Left ventricle myocardium inferior (tissue), 1 donor: ENCODE data around the gene TRIM6. TPM values are rescaled to one million over a fixed set of nuclear protein-coding genes. Genes with fewer than 3 reads are reported as not detected.

ENCODE experiments used
- DNase-seq: peaks from one replicate; pipeline ENCODE4 v3.0.0-alpha.2; 2020
- H3K27ac ChIP-seq: fragments of 200-600 bp; replicated peaks from 2 replicates; pipeline ENCODE4 v1.8.0; 2021
- H3K27me3 ChIP-seq: fragments of 200-600 bp; 2 replicates; pipeline ENCODE4 v1.8.0; 2021; ENCODE audit warnings: low read depth
- H3K36me3 ChIP-seq: fragments of 200-600 bp; 2 replicates; pipeline ENCODE4 v1.8.0; 2021
- H3K4me1 ChIP-seq: fragments of 200-600 bp; 2 replicates; pipeline ENCODE4 v1.8.0; 2021
- H3K4me3 ChIP-seq: fragments of 200-600 bp; 2 replicates; pipeline ENCODE4 v1.8.0; 2021; ENCODE audit warnings: mild to moderate bottlenecking, moderate library complexity
- H3K9me3 ChIP-seq: fragments of 200-600 bp; replicated peaks from 2 replicates; pipeline ENCODE4 v1.8.0; 2021
- intact Hi-C: fragments of 100-400 bp; cut with micrococcal nuclease; formaldehyde crosslinking; loops from one replicate; pipeline ENCODE4 v1.11.0; 2022
- total RNA-seq: library from RNA; stranded (reverse); fragmentation: NEBNext Ultra II Directional; extraction: Animal tissue kit (Norgen Biotek cat#: 25700); gene quantifications from one replicate; pipeline ENCODE4 v1.2.1, GENCODE V29; 2021
- TF ChIP-seq, protein P1 (sequence below): fragments of 200-600 bp; IDR thresholded peaks from 2 replicates; pipeline ENCODE4 v1.8.0; 2021; ENCODE audit warnings: antibody characterized with exemption, mild to moderate bottlenecking, borderline replicate concordance
- donor health status: DM: no; HTN: yes; CAD: no; lungs with severe emphysema.

The TRIM6 gene
- total RNA-seq, 1 donor from 2014 or later: 0.58 TPM

- H3K36me3 ChIP-seq: peaks cover 9% of the 10 kb centered on the region
- intact Hi-C loops: no loop called here
- DNase-seq: no peak
- no peaks in the 10 kb centered on the region for H3K4me1 ChIP-seq
- H3K27me3 ChIP-seq: no peaks in the 10 kb centered on the region
- H3K9me3 ChIP-seq: no peaks in the 10 kb centered on the region
- H3K4me3 ChIP-seq: no peak overlapping the region
- no peak overlapping the region for H3K27ac ChIP-seq
- TF ChIP-seq, protein P1, sequence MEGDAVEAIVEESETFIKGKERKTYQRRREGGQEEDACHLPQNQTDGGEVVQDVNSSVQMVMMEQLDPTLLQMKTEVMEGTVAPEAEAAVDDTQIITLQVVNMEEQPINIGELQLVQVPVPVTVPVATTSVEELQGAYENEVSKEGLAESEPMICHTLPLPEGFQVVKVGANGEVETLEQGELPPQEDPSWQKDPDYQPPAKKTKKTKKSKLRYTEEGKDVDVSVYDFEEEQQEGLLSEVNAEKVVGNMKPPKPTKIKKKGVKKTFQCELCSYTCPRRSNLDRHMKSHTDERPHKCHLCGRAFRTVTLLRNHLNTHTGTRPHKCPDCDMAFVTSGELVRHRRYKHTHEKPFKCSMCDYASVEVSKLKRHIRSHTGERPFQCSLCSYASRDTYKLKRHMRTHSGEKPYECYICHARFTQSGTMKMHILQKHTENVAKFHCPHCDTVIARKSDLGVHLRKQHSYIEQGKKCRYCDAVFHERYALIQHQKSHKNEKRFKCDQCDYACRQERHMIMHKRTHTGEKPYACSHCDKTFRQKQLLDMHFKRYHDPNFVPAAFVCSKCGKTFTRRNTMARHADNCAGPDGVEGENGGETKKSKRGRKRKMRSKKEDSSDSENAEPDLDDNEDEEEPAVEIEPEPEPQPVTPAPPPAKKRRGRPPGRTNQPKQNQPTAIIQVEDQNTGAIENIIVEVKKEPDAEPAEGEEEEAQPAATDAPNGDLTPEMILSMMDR: no peak
Observed at GRCh38 chr11:5605849-5606248, 9.4 kb downstream of the TRIM6 start.

- Histone ChIP-seq H3K4me3 (no peak overlapping the region), H3K36me3 (peaks cover 7% of the 10 kb centered on the region), H3K27me3 (no peaks in the 10 kb centered on the region), H3K9me3 (no peaks in the 10 kb centered on the region), H3K4me1 (no peaks in the 10 kb centered on the region), H3K27ac (no peak overlapping the region)
- no peak for DNase-seq
- intact Hi-C loops: no loop called here
- TF ChIP-seq, protein P1: no peak
Observed at GRCh38 chr11:5608808-5609207, 12.4 kb downstream of the TRIM6 start.

- H3K9me3 ChIP-seq: no peaks in the 10 kb centered on the region
- no peak for DNase-seq
- TF ChIP-seq, protein P1: no peak
- H3K27ac ChIP-seq: no peak overlapping the region
- intact Hi-C loops: no loop called here
- H3K36me3 ChIP-seq: peaks cover 7% of the 10 kb centered on the region
- H3K4me1 ChIP-seq: no peaks in the 10 kb centered on the region
- H3K27me3 ChIP-seq: no peaks in the 10 kb centered on the region
- no peak overlapping the region for H3K4me3 ChIP-seq
Observed at GRCh38 chr11:5610446-5610845, 14.0 kb downstream of the TRIM6 start.

- Histone ChIP-seq H3K9me3 (no peaks in the 10 kb centered on the region), H3K27me3 (no peaks in the 10 kb centered on the region), H3K4me1 (no peaks in the 10 kb centered on the region), H3K36me3 (no peaks in the 10 kb centered on the region), H3K4me3 (no peak overlapping the region), H3K27ac (no peak overlapping the region)
- TF ChIP-seq, protein P1: no peak
- intact Hi-C loops: no loop called here
- no peak for DNase-seq
Observed at GRCh38 chr11:5611627-5612026, 15.2 kb downstream of the TRIM6 start.

- intact Hi-C loops: no loop called here
- DNase-seq: no peak
- Histone ChIP-seq H3K27me3 (no peaks in the 10 kb centered on the region), H3K9me3 (no peaks in the 10 kb centered on the region), H3K4me1 (peaks cover 12% of the 10 kb centered on the region), H3K4me3 (no peak overlapping the region), H3K27ac (no peak overlapping the region), H3K36me3 (no peaks in the 10 kb centered on the region)
- TF ChIP-seq, protein P1: no peak
Observed at GRCh38 chr11:5618807-5619206, 22.4 kb downstream of the TRIM6 start.
